Activated B cell treated with CpG ODN at 0.5 μM for 24 hours (primary cell): ENCODE measurements around the gene RAB37. TPM values are rescaled to one million over a fixed set of nuclear protein-coding genes. Genes with fewer than 3 reads are reported as not detected.

Experiments
- ATAC-seq: fragments of 200-7000 bp; cut with Tn5 transposase; one replicate; pipeline ENCODE4 v1.10.0; 2021; ENCODE audit warnings: low read depth, mild to moderate bottlenecking, moderate library complexity
- CTCF ChIA-PET: fragments of 350-600 bp; sonication (Branson Sonifier 250); formaldehyde crosslinking; loops from one replicate; lab custom pipeline; 2021; ENCODE audit warnings: antibody characterized with exemption; lab: Charles Lee
- POLR2A ChIA-PET: fragments of 350-600 bp; sonication (Branson Sonifier 250); formaldehyde crosslinking; loops from one replicate; lab custom pipeline; 2021; ENCODE audit warnings: antibody characterized with exemption; lab: Charles Lee
- DNase-seq: peaks from one replicate; pipeline ENCODE4 v3.0.0; 2022
- H3K27ac Mint-ChIP-seq: one replicate; pipeline ENCODE4 v1.8.0; 2020; ENCODE audit warnings: mixed read lengths
- H3K27me3 Mint-ChIP-seq: one replicate; pipeline ENCODE4 v1.8.0; 2021; ENCODE audit warnings: mixed read lengths
- H3K36me3 Mint-ChIP-seq: one replicate; pipeline ENCODE4 v1.8.0; 2021; ENCODE audit warnings: low read depth, mixed read lengths
- H3K4me1 Mint-ChIP-seq: one replicate; pipeline ENCODE4 v1.8.0; 2021; ENCODE audit warnings: mixed read lengths
- H3K4me3 Mint-ChIP-seq: one replicate; pipeline ENCODE4 v1.8.0; 2020; ENCODE audit warnings: mild to moderate bottlenecking, mixed read lengths
- H3K9me3 Mint-ChIP-seq: one replicate; pipeline ENCODE4 v1.8.0; 2020; ENCODE audit warnings: mixed read lengths
- intact Hi-C: fragments of 100-400 bp; cut with micrococcal nuclease; formaldehyde crosslinking; loops from one replicate; pipeline ENCODE4 v1.15.1; 2024
- total RNA-seq: library from RNA; stranded (reverse); gene quantifications from 2 replicates; pipeline ENCODE4 v1.2.3, GENCODE V29; 2022
- TF ChIP-seq, protein P1 (sequence below): fragments of 200-600 bp; IDR thresholded peaks from one replicate; pipeline ENCODE4 v1.8.0; 2022; ENCODE audit warnings: antibody characterized with exemption, mild to moderate bottlenecking

Gene RAB37
- total RNA-seq, 1 donor from 2014 or later = 11.1 TPM

DNA sequence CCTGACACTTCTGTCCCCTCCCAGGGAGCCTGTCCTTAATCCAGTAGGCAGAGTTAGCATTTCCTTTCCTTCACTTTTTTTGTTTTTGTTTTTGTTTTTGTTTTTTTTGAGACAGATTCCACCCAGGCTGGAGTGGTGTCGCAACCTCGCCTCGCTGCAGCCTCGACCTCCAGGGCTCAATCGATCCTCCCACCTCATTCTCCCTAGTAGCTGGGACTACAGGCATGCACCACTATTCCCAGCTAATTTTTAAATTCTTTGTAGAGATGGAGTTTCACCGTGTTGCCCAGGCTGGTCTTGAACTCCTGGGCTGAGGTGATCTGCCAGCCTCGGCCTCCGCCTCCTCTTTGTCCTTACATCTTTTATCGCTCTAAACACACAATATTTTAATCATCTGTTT lies 15.4 kb downstream of the RAB37 start:
- TF ChIP-seq, protein P1, sequence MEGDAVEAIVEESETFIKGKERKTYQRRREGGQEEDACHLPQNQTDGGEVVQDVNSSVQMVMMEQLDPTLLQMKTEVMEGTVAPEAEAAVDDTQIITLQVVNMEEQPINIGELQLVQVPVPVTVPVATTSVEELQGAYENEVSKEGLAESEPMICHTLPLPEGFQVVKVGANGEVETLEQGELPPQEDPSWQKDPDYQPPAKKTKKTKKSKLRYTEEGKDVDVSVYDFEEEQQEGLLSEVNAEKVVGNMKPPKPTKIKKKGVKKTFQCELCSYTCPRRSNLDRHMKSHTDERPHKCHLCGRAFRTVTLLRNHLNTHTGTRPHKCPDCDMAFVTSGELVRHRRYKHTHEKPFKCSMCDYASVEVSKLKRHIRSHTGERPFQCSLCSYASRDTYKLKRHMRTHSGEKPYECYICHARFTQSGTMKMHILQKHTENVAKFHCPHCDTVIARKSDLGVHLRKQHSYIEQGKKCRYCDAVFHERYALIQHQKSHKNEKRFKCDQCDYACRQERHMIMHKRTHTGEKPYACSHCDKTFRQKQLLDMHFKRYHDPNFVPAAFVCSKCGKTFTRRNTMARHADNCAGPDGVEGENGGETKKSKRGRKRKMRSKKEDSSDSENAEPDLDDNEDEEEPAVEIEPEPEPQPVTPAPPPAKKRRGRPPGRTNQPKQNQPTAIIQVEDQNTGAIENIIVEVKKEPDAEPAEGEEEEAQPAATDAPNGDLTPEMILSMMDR = no peak
- peaks cover 75% of the 10 kb centered on the region for H3K4me1 Mint-ChIP-seq
- CTCF ChIA-PET = interaction anchor here (1.1 kb wide), 1 partner anchor 29 kb away, joined by 3 read pairs; no protein-coding TSS in a partner anchor
- DNase-seq (no peak), ATAC-seq (no peak)
- no peaks in the 10 kb centered on the region for H3K9me3 Mint-ChIP-seq
- H3K27ac Mint-ChIP-seq = peak overlapping the region; percentile 14
- no peak overlapping the region for H3K4me3 Mint-ChIP-seq
- POLR2A ChIA-PET = no interaction called here
- intact Hi-C loops = no loop called here
- H3K27me3 Mint-ChIP-seq = no peaks in the 10 kb centered on the region
- peaks cover 12% of the 10 kb centered on the region for H3K36me3 Mint-ChIP-seq

DNA sequence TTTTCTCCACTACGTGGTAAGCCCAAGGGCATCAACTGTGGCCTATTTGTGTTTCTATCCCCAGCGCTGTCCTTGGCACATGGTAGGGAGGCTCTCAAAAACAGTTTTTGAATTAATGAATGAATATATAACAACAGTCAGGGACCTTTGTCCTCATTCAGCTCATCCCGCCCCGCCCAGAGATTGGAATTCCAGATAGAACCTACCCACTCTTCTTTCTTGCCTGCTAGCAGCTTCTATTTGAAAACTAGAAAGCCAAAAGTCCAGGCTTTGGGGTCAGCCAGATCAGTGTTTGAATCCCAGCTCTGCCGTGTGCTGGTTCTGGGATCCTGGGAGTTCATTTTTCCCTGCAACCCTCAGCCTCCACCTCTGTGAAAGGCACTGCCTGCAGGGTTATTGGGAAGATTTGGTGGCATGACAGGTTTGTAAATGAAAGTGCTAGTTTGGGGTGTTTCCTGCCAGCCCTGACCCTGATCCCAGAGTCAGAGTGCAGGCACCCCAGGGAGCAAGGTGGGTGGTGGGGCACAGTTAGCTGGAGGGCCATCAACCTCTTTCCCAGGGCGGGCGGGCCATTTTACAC lies 15.9 kb downstream of the RAB37 start:
- H3K27ac Mint-ChIP-seq = no peak overlapping the region
- no peaks in the 10 kb centered on the region for H3K9me3 Mint-ChIP-seq
- peaks cover 12% of the 10 kb centered on the region for H3K36me3 Mint-ChIP-seq
- ChIA-PET POLR2A (no interaction called here), CTCF (interaction anchor here (1.1 kb wide), 1 partner anchor 29 kb away, joined by 3 read pairs; no protein-coding TSS in a partner anchor)
- ATAC-seq (no peak), DNase-seq (no peak)
- H3K4me3 Mint-ChIP-seq = no peak overlapping the region
- peaks cover 76% of the 10 kb centered on the region for H3K4me1 Mint-ChIP-seq
- no peaks in the 10 kb centered on the region for H3K27me3 Mint-ChIP-seq
- TF ChIP-seq, protein P1 = no peak
- intact Hi-C loops = no loop called here

- Mint-ChIP-seq H3K9me3 (no peaks in the 10 kb centered on the region), H3K27ac (no peak overlapping the region), H3K36me3 (peaks cover 12% of the 10 kb centered on the region), H3K4me3 (no peak overlapping the region), H3K4me1 (peaks cover 90% of the 10 kb centered on the region), H3K27me3 (no peaks in the 10 kb centered on the region)
- CTCF ChIA-PET = interaction anchor here (1.5 kb wide), 1 partner anchor 10 kb away, joined by 9 read pairs; no protein-coding TSS in a partner anchor
- POLR2A ChIA-PET = interaction anchor here (1.2 kb wide), 1 partner anchor 20 kb away, joined by 7 read pairs; no protein-coding TSS in a partner anchor
- intact Hi-C loops = no loop called here
- TF ChIP-seq, protein P1 = no peak
- ATAC-seq (no peak), DNase-seq (no peak)
These were observed 17.8 kb downstream of the RAB37 start for GRCh38 chr17:74754832-74755231.

DNA sequence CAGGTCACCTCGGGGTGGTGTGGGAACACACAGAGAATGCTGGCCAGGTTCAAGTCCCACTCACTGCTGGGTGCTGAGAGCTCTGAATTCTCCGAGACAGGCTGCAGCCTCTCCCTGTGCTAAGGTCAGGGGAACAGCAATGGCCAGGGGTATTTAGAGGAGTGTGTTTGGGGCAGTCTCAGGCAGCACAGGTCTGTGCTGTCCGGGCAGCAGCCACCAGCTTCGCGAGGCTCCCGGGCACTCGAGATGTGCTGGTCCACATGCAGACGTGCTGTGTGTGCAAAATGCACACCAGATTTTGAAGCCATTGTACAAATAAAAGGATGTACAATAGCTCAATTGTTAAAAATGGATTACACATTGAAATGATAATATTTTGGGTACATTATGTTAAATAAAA lies 18.5 kb downstream of the RAB37 start:
- peaks cover 12% of the 10 kb centered on the region for H3K36me3 Mint-ChIP-seq
- intact Hi-C loops = no loop called here
- no peak overlapping the region for H3K4me3 Mint-ChIP-seq
- H3K9me3 Mint-ChIP-seq = no peaks in the 10 kb centered on the region
- H3K27ac Mint-ChIP-seq = no peak overlapping the region
- CTCF ChIA-PET = no interaction called here
- DNase-seq (no peak), ATAC-seq (no peak)
- POLR2A ChIA-PET = interaction anchor here (0.6 to 0.7 kb wide), 2 partner anchors 14 to 98 kb away, joined by 3 read pairs; no protein-coding TSS in a partner anchor
- TF ChIP-seq, protein P1 = no peak
- no peaks in the 10 kb centered on the region for H3K27me3 Mint-ChIP-seq
- H3K4me1 Mint-ChIP-seq = peaks cover 89% of the 10 kb centered on the region

GRCh38 chr17:74756891-74757290 lies 19.8 kb downstream of the RAB37 start:
- Mint-ChIP-seq H3K4me3 (no peak overlapping the region), H3K27me3 (no peaks in the 10 kb centered on the region), H3K4me1 (peaks cover 78% of the 10 kb centered on the region), H3K27ac (no peak overlapping the region), H3K36me3 (peaks cover 14% of the 10 kb centered on the region), H3K9me3 (no peaks in the 10 kb centered on the region)
- intact Hi-C loops = no loop called here
- no peak for ATAC-seq
- TF ChIP-seq, protein P1 = no peak
- CTCF ChIA-PET = interaction anchor here (1.2 to 3.7 kb wide), 3 partner anchors 12 to 100 kb away, joined by 4 to 24 read pairs (median 22); no protein-coding TSS in a partner anchor
- no peak for DNase-seq
- POLR2A ChIA-PET = interaction anchor here (0.6 kb wide), 1 partner anchor 9 kb away, joined by 4 read pairs; no protein-coding TSS in a partner anchor
